Breast epithelium (tissue), 3 donors: Measurements from ENCODE around the gene SAMD8.

Source experiments
- POLR2A ChIP-seq: fragments of 450-650 bp; IDR thresholded peaks from one replicate; pipeline ENCODE4 v1.6.1; 2016; ENCODE audit warnings: antibody characterized with exemption, mild to moderate bottlenecking, moderate library complexity
- POLR2AphosphoS5 ChIP-seq, 3 donors: sonication (generic); formaldehyde crosslinking; IDR thresholded peaks; one replicate each; pipeline ENCODE4 v1.6.1; 2017; ENCODE audit warnings: antibody characterized with exemption in 3 of 3
- TF ChIP-seq, protein P1 (sequence below), 3 donors: fragments of 450-650 bp; IDR thresholded peaks; one replicate each; pipeline ENCODE4 v1.5.1; 2016 to 2017; ENCODE audit warnings: antibody characterized with exemption in 3 of 3, mild to moderate bottlenecking in 3 of 3, moderate library complexity in 3 of 3

DNA sequence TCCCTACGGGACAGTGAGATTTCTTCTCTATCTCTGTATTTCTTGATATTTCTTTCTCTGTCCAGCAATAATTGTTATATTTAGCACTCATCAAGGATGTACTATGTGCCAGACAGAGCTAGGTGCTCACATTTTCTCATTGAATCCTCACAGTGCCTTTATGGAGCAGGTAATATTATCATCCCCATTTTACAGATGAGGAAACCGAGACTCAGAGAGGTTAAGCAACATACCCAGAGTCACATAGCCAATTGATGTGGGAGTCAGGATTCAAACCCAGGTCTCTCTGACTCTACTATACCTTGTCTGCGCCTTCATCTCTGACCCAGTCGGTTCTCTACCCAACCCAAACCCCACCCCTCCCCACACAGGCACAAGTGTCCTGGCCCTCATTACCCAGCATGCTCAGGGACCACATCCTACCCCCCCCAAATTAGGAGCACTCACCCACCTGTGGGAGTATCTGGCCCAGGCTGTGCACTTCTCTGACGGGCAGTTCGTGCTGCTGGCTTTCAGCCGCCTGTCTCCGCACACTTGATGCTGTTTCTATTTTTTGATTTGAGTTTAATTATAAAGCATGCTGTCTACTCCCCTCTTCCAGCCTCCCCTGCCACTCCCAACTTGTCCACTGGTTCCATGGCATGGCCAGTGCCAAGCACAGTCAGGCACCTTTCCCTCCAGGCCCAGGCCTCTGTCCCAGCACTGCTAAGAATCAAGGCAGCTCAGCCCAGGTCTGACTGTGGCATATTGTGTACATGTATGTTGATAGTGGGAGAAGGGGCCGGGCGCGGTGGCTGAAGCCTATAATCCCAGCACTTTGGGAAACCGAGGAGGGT is 9.8 kb upstream of the SAMD8 start:
- TF ChIP-seq POLR2A, result no peak
- TF ChIP-seq, protein P1, sequence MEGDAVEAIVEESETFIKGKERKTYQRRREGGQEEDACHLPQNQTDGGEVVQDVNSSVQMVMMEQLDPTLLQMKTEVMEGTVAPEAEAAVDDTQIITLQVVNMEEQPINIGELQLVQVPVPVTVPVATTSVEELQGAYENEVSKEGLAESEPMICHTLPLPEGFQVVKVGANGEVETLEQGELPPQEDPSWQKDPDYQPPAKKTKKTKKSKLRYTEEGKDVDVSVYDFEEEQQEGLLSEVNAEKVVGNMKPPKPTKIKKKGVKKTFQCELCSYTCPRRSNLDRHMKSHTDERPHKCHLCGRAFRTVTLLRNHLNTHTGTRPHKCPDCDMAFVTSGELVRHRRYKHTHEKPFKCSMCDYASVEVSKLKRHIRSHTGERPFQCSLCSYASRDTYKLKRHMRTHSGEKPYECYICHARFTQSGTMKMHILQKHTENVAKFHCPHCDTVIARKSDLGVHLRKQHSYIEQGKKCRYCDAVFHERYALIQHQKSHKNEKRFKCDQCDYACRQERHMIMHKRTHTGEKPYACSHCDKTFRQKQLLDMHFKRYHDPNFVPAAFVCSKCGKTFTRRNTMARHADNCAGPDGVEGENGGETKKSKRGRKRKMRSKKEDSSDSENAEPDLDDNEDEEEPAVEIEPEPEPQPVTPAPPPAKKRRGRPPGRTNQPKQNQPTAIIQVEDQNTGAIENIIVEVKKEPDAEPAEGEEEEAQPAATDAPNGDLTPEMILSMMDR (IDR thresholded peaks at IDR 0.05), result no peak
- TF ChIP-seq POLR2AphosphoS5 (IDR thresholded peaks at IDR 0.05), result no peak
